Effector CD4-positive, alpha-beta T cell (primary cell): ENCODE data around the gene SYCE3.
"Not testable (repeated sequence)": the region's sequence is repeated elsewhere in the genome, so short reads cannot be mapped to it uniquely, and the experiment has no call there.

Experiments used
- DNase-seq: peaks from one replicate; pipeline ENCODE4 v3.0.0-alpha.2; 2020

Gene SYCE3

DNA sequence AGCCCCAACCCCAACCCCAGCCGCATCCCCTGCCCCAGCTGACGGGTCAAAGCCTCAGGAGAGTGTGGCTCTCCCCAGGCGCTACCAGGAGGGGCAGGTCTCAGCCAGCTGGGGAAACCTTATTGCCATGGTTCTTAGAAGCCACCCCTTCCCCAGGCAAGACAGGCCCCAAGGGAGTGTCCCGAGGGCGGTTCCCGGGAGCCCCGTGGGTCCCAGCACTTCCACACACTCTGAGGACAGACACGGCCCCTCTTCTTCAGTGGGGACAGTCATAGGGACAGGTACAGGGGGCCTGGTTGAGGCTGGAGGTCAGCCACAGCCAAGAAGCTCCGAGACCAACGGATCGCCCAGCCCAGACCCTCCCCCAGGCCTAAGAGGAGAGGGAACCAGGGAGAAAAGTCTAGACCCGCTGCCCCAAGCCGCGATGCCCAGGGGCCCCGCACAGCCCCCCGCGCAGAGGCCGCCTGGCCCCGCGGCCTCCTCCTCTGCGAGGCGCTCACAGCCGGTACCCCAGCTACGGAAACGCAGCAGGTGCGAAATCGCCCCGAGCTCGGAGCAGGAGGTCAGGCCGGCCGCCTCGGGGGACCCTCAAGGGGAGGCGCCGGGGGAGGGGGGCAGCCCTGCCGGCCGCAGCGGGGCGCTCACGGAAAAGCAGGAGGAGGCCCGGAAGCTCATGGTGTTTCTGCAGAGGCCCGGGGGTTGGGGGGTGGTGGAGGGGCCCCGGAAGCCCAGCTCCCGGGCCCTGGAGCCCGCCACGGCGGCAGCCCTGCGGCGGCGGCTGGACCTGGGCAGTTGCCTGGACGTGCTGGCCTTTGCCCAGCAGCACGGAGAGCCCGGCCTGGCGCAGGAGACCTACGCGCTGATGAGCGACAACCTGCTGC lies 14.4 kb downstream of the SYCE3 start:
- peak; percentile 52 for DNase-seq

GRCh38 chr22:50547263-50547985 lies 15.3 kb downstream of the SYCE3 start:
- DNase-seq = no peak

- DNase-seq = no peak
Measured at GRCh38 chr22:50546326-50547262, 16.1 kb downstream of the SYCE3 start.

- DNase-seq = no peak
Measured at GRCh38 chr22:50545522-50546325, 17.0 kb downstream of the SYCE3 start, which contains the start of gene KLHDC7B. Gene KLHDC7B, plus strand, starts transcription at chr22:50545899. Its CDS starts 345 bp downstream, at chr22:50546244.

DNA sequence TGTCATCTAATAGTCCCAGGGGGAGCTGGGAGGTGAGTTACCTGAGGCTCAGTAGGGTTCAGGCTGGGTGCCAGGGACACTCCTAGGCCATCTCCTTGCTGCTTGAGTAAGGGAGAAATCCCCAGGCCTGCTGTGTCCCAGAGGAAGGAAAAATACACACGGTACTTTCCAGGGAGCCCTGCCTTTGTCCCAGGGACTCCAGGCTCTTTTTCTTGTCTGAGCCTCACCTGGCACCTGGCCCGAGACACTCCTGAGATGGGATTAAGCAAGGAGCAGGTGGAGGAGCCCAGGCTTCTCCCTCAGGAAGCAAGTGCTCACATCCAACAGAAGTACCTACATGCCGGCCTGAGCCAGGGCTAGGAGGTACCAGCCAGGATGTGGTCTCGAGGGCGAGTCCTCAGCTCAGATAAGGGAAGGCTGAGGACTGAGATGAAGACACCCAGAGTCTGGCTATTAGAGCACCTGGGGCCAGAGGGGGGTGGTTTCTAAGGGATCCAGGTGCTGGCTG lies 17.9 kb downstream of the SYCE3 start:
- no peak for DNase-seq

DNA sequence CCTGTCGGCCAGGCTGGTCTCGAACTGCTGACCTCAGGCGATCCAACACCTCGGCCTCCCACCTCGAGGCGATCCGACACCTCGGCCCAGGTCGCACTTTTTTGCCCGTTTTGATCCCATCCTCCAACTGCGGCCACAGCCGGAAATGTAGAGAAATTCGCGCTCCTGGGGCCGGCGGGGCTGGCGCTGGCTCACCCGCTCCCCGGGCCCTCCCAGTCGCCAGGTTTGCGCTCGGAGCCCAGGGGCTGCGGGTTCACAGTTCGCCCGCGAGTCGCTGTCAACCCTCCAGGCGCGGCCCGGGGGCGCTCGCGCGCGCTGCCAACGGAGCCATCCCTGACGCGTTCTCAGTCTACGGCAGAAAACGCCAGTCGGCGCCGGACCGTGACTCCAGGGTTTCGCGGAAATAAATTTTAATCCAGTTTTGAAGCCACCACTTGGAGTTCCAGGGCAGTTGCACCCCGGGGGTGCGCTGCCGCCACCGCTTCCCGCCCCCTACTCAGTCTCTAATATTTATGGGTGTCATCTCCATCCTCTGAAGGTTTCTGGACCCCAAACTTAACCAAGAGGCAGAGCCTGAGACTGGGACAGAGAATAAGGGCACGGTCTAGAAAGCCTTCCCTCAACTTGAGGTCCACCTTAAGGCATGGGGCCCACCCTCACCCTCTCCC lies 18.5 kb downstream of the SYCE3 start:
- peak; percentile 74 for DNase-seq

GRCh38 chr22:50542416-50542927 lies 20.2 kb downstream of the SYCE3 start:
- DNase-seq = no peak

- DNase-seq = not testable (repeated sequence)
Measured at GRCh38 chr22:50541667-50542026, 21.1 kb downstream of the SYCE3 start.

GRCh38 chr22:50540381-50540780 lies 22.3 kb downstream of the SYCE3 start:
- DNase-seq = no peak

GRCh38 chr22:50537765-50538164 lies 25.0 kb downstream of the SYCE3 start:
- DNase-seq = no peak

DNA sequence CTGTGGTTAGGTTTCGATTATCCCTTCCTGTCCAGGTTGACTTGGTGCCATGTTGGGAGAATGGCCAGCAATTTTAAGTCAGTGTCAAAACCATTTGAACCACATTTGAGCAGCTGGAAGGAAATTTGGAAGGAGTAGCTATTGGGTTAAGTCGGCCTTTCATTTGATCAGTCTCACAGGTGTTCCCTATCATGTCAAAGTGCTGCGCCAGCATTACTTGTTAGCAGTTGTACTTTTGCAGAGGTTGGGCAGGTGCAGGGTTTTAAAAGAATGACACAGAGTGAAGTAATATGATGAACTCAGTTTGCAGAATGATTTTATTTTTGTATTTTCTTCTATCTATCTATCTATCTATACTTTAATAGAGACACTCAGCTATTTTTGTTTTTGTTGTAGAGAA lies 26.5 kb downstream of the SYCE3 start:
- no peak for DNase-seq

DNA sequence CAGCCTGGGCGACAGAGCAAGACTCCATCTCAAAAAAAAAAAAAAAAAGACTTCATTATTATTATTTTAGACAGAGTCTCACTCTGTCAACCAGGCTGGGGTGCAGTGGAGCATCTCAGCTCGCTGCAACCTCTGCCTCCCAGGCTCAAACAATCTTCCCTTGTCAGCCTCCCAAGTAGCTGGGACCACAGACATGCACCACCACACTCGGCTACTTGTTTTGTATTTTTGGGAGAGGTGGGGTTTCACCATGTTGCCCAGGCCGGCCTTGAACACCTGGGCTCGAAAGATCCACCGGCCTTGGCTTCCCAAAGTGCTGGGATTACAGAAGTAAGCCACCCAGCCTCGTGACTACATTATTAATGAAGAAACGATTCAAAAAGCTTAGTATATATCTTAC lies 27.6 kb downstream of the SYCE3 start:
- DNase-seq = no peak

- DNase-seq = not testable (repeated sequence)
Measured at GRCh38 chr22:50533856-50534711, 28.6 kb downstream of the SYCE3 start.

- DNase-seq = no peak
Measured at GRCh38 chr22:50532824-50533796, 29.6 kb downstream of the SYCE3 start.

DNA sequence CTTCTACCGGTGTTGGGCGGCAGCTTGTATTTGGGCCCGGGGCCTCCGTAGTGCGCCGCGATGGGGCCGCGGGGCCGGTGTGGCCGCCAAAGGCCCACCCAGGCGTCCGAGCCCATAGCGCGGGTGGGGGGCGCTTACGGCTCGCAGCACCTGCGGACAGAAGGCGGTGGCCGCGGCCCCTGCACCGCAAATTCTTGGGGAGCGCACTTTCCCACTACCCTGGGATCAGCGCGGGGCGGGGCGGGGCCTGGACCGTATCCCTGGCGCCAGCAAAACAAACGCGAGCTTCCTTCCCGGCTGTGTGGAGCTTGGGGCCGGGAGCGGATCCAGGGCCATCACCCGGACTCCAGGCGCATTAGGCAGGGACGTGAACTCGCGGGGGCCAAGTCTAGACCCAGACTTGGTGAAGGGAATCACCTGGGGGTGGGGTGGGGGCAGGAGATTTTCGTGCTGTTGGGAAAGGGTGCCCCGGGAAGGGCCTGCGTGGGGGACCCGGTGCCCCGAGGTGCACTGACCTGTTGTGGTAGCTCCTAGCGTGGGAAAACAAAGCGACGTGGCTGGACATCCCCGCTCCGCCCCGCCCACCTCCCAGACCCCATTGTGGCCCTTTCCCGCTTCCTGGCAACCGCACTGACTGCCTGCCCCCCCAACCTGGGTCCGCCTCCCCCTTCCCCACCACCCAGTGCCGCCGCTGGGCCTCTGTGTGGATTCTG lies 30.6 kb downstream of the SYCE3 start:
- DNase-seq = no peak

- peak; percentile 34 for DNase-seq
Measured at GRCh38 chr22:50531546-50531961, 31.2 kb downstream of the SYCE3 start.

DNA sequence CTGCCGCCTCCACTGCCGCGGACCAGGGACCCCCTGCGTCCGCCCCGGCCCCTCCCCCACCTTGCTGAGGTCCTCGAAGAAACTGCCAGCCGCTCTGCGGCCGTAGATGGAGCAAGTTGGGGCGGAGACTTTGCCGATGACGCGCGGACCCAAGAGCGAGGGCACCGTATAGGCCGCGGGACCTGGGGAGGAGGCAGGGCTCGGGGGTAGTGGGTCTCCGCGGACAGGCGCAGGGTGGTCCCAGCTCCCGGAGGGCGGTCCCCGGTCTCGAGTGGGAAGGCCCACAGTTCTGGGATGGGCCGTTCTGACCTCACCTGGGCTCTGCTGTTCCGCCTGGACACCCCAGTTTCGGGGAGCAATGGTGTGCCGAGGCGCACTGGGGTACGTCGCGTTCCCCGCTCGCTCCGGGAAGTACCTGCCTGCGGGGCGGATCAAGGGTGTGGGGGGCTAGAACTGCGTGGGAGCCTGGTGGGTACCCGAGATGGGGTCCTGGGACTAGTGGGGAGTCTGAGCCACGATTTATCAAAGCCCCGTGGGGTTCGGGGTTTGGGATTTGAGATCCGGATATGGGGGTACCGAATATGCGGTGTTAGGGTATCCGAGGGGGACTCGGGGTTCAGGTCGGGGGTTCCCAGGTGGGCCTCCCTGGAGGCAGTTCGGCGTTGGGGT lies 31.7 kb downstream of the SYCE3 start:
- DNase-seq = peak; percentile 62

DNA sequence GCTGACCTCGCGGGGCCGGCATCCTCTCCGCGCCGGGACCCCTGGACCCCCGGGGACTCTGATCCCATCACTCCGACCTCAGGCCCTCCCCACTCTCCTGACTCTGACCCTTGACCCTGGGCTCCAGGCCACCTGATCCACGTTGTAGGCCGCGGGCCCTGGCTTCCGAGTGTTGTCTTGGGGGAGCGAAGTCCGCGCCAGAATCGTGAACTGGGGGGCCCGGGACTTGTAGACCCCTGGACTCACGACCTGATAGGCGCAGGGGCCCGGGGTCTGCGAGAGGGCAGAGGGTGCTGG lies 32.2 kb downstream of the SYCE3 start:
- DNase-seq = no peak
